GM12878 (cell line): Measurements from ENCODE around the gene NHLRC4.

Experiments used
- BHLHE40 ChIP-seq, 2 experiments: fragments of 450-650 bp in 1 of 2; IDR thresholded peaks; 2 replicates each; pipeline ENCODE4 v1.6.1; 2011 to 2017; ENCODE audit warnings: low read depth in 2 of 2, borderline replicate concordance in 1 of 2, improper control_type of control experiment in 1 of 2, low read length in 1 of 2, mild to moderate bottlenecking in 1 of 2
- CEBPB ChIP-seq, 2 experiments: fragments of 150-350 bp in 1 of 2; IDR thresholded peaks; 2 replicates each; pipeline ENCODE4 v1.6.1; 2012 to 2014; ENCODE audit warnings: low read depth in 2 of 2, low read length in 2 of 2, borderline replicate concordance in 1 of 2, inconsistent platforms in 1 of 2
- CTCF ChIP-seq, 3 experiments: IDR thresholded peaks in 2 of 3; conservative IDR thresholded peaks in 1 of 3; 2 replicates each; pipeline ENCODE4 v1.5.1; 2011; ENCODE audit warnings: low read depth in 3 of 3, low read length in 3 of 3, mild to moderate bottlenecking in 3 of 3, control low read depth in 2 of 3, moderate library complexity in 2 of 3, inconsistent platforms in 1 of 3, mixed read lengths in 1 of 3; ENCODE audit not compliant: control insufficient read depth in 2 of 3, insufficient read depth in 1 of 3; ENCODE audit errors: extremely low read depth in 1 of 3
- GABPA ChIP-seq: IDR thresholded peaks from 2 replicates; pipeline ENCODE4 v1.6.1; 2014; ENCODE audit warnings: antibody characterized with exemption, low read depth, mild to moderate bottlenecking, inconsistent platforms
- HCFC1 ChIP-seq: fragments of 150-350 bp; IDR thresholded peaks from 2 replicates; pipeline ENCODE4 v1.6.1; 2014; ENCODE audit warnings: low read length
- POLR2A ChIP-seq: IDR thresholded peaks from 2 replicates; pipeline ENCODE4 v1.6.1; 2011; ENCODE audit warnings: low read depth, mild to moderate bottlenecking, low read length
- POLR2AphosphoS2 ChIP-seq: IDR thresholded peaks from 2 replicates; pipeline ENCODE4 v1.6.1; 2011; ENCODE audit warnings: low read depth, mild to moderate bottlenecking, low read length, improper control_type of control experiment, moderate library complexity
- POU2F2 ChIP-seq: IDR thresholded peaks from 3 replicates; pipeline ENCODE4 v1.6.1; 2011; ENCODE audit warnings: low read depth, mild to moderate bottlenecking, low read length, borderline replicate concordance
- REST ChIP-seq: IDR thresholded peaks from 2 replicates; pipeline ENCODE4 v1.6.1; 2012; ENCODE audit warnings: mild to moderate bottlenecking, low read depth, low read length
- SMC3 ChIP-seq: IDR thresholded peaks from 2 replicates; pipeline ENCODE4 v1.6.1; 2011; ENCODE audit warnings: low read length, improper control_type of control experiment, borderline replicate concordance
- SP1 ChIP-seq: IDR thresholded peaks from one replicate; pipeline ENCODE4 v1.6.1; 2011; ENCODE audit warnings: low read depth, low read length
- STAT1 ChIP-seq: fragments of 450-650 bp; conservative IDR thresholded peaks from 2 replicates; pipeline ENCODE4 v1.6.1; 2014; ENCODE audit warnings: antibody characterized with exemption, mild to moderate bottlenecking
- SUPT20H ChIP-seq: IDR thresholded peaks from 2 replicates; pipeline ENCODE4 v1.6.1; 2011; ENCODE audit warnings: low read depth, mild to moderate bottlenecking, low read length, moderate library complexity, borderline replicate concordance; ENCODE audit not compliant: control insufficient read depth
- TAF1 ChIP-seq: IDR thresholded peaks from 2 replicates; pipeline ENCODE4 v1.6.1; 2011; ENCODE audit warnings: mild to moderate bottlenecking, low read depth, low read length, borderline replicate concordance

- no peak for TF ChIP-seq SP1
- no peak for TF ChIP-seq POU2F2
- no peak for TF ChIP-seq CTCF (IDR thresholded peaks at IDR 0.05 in 2 of 3, conservative IDR thresholded peaks at IDR 0.05 in 1 of 3; ENCODE audit: control insufficient read depth in 2 of 3, extremely low read depth in 1 of 3, insufficient read depth in 1 of 3, low read depth in 3 of 3, low read length in 3 of 3)
- no peak for TF ChIP-seq HCFC1
- TF ChIP-seq POLR2AphosphoS2 = no peak
- TF ChIP-seq GABPA = no peak
- TF ChIP-seq SMC3 = no peak
- no peak for TF ChIP-seq STAT1
- no peak for TF ChIP-seq SUPT20H
- TF ChIP-seq CEBPB (IDR thresholded peaks at IDR 0.05; ENCODE audit: borderline replicate concordance in 1 of 2, low read depth in 2 of 2, low read length in 2 of 2) = no peak
- no peak for TF ChIP-seq TAF1
- no peak for TF ChIP-seq REST
- TF ChIP-seq POLR2A = no peak
- TF ChIP-seq BHLHE40 (IDR thresholded peaks at IDR 0.05; ENCODE audit: borderline replicate concordance in 1 of 2, low read depth in 2 of 2, low read length in 1 of 2) = no peak
These were observed 22.3 kb upstream of the NHLRC4 start for GRCh38 chr16:544517-544916.
